Sigmoid colon (tissue), 7 donors: ENCODE results near the gene EIF1B. TPM values are rescaled to one million over a fixed set of nuclear protein-coding genes. Genes with fewer than 3 reads are reported as not detected.
A peak's percentile ranks its signal among the peaks of the same experiment; 100 is the strongest.

ENCODE experiments used
- DNase-seq: peaks from one replicate; pipeline ENCODE4 v3.0.0-alpha.2; 2019
- H3K27ac ChIP-seq, 4 donors: fragments of 200-600 bp; sonication (generic); one replicate each; pipeline ENCODE4 v1.5.1; 2016 to 2019; ENCODE audit warnings: mild to moderate bottlenecking in 1 of 4
- H3K27me3 ChIP-seq, 3 donors: fragments of 200-600 bp; sonication (generic); one replicate each; pipeline ENCODE4 v1.5.1; 2019; ENCODE audit warnings: mild to moderate bottlenecking in 1 of 3
- H3K36me3 ChIP-seq, 4 donors: fragments of 200-600 bp; sonication (generic); one replicate each; pipeline ENCODE4 v1.5.1; 2016 to 2019
- H3K4me1 ChIP-seq, 4 donors: fragments of 200-600 bp; sonication (generic); one replicate each; pipeline ENCODE4 v1.5.1; 2017 to 2019
- H3K4me3 ChIP-seq, 4 donors: fragments of 200-600 bp; sonication (generic); one replicate each; pipeline ENCODE4 v1.5.1; 2017 to 2019; ENCODE audit warnings: mild to moderate bottlenecking in 2 of 4, moderate library complexity in 1 of 4
- H3K9me3 ChIP-seq, 4 donors: fragments of 200-600 bp in 3 of 4; sonication (generic) in 3 of 4; one replicate each; pipeline versions ENCODE4 v1.5.1 to v1.6.1; 2013 to 2019
- CTCF ChIP-seq, 4 experiments: fragments of 450-650 bp in 3 of 4; fragments of 200-600 bp in 1 of 4; IDR thresholded peaks; one replicate each; pipeline ENCODE4 v1.5.1; 2016 to 2019; ENCODE audit warnings: antibody characterized with exemption in 4 of 4, mild to moderate bottlenecking in 3 of 4, moderate library complexity in 2 of 4
- EP300 ChIP-seq, 4 donors: sonication (generic); formaldehyde crosslinking; IDR thresholded peaks; one replicate each; pipeline ENCODE4 v1.6.1; 2017; ENCODE audit warnings: antibody characterized with exemption in 4 of 4
- POLR2A ChIP-seq, 2 donors: fragments of 450-650 bp; IDR thresholded peaks; one replicate each; pipeline ENCODE4 v1.6.1; 2016; ENCODE audit warnings: antibody characterized with exemption in 2 of 2, mild to moderate bottlenecking in 2 of 2, moderate library complexity in 2 of 2
- POLR2AphosphoS5 ChIP-seq, 4 donors: sonication (generic); formaldehyde crosslinking; IDR thresholded peaks; one replicate each; pipeline ENCODE4 v1.6.1; 2017; ENCODE audit warnings: antibody characterized with exemption in 4 of 4
- WGBS, 2 donors: extraction: QIAGEN DNeasy Blood & Tissue Kit; methylation state at CpG; one replicate each; pipeline ENCODE4 v1.1.7; 2013; 5-methylcytosine and 5-hydroxymethylcytosine counted together
- intact Hi-C: fragments of 100-400 bp; cut with DNase I; formaldehyde crosslinking; loops from one replicate; pipeline ENCODE4 v1.15.1; 2023
- polyA plus RNA-seq, 3 donors: library from polyadenylated mRNA; stranded (reverse); fragments of 200-250 nt; gene quantifications; one replicate each; pipeline ENCODE4 v1.2.3, GENCODE V29; 2013
- total RNA-seq, 4 donors: library from RNA; depleted of rRNA; stranded (reverse); fragments of >200 nt; gene quantifications; one replicate each; pipeline ENCODE4 v1.1.0, GENCODE V29; 2016
- donor health status: healthy with polysubstance abuse.
- donor health status: Bipolar disorder and iron deficiency.
- donor health status: healthy.

The EIF1B gene
- total and polyA plus RNA-seq, 7 donors, result 27.1 to 94.1 (median 42.8) TPM

- no peak overlapping the region for H3K4me3 ChIP-seq
- no peaks in the 10 kb centered on the region for H3K27me3 ChIP-seq
- no peak for DNase-seq
- peaks cover 6 to 26% (median 7%) of the 10 kb centered on the region in 4 donors for H3K36me3 ChIP-seq
- WGBS, 2 donors, result 11 to 28% methylated on average over 6 of the region's 6 CpGs
- TF ChIP-seq POLR2A (IDR thresholded peaks at IDR 0.05) (no peak), EP300 (IDR thresholded peaks at IDR 0.05) (no peak), CTCF (IDR thresholded peaks at IDR 0.05) (peak; percentile 43 to 79 (median 56)), POLR2AphosphoS5 (IDR thresholded peaks at IDR 0.05) (no peak)
- intact Hi-C loops, result loop anchor here (5.0 kb wide), 1 partner anchor 125 kb away; no protein-coding TSS in a partner anchor
- no peaks in the 10 kb centered on the region for H3K9me3 ChIP-seq
- H3K27ac ChIP-seq, result no peak overlapping the region
- peaks cover 0 to 11% (median 10%) of the 10 kb centered on the region in 4 donors for H3K4me1 ChIP-seq
Measured at GRCh38 chr3:40317061-40317855, 7.8 kb downstream of the EIF1B start.

- intact Hi-C loops, result loop anchor here (10.0 kb wide), 1 partner anchor 263 kb away; no protein-coding TSS in a partner anchor
- H3K36me3 ChIP-seq, result no peaks in the 10 kb centered on the region
- no peaks in the 10 kb centered on the region for H3K9me3 ChIP-seq
- no peaks in the 10 kb centered on the region for H3K27me3 ChIP-seq
- H3K27ac ChIP-seq, result no peak overlapping the region
- WGBS, 2 donors, result 88 to 90% methylated on average over 2 of the region's 2 CpGs
- TF ChIP-seq POLR2A (IDR thresholded peaks at IDR 0.05) (no peak), EP300 (IDR thresholded peaks at IDR 0.05) (no peak), POLR2AphosphoS5 (IDR thresholded peaks at IDR 0.05) (no peak), CTCF (IDR thresholded peaks at IDR 0.05) (no peak)
- H3K4me1 ChIP-seq, result no peaks in the 10 kb centered on the region
- no peak overlapping the region for H3K4me3 ChIP-seq
- no peak for DNase-seq
Measured at GRCh38 chr3:40321818-40322217, 12.3 kb downstream of the EIF1B start.

GRCh38 chr3:40323946-40324345, 14.4 kb downstream of the EIF1B start:
- no peaks in the 10 kb centered on the region for H3K9me3 ChIP-seq
- 81 to 85% methylated on average over 5 of the region's 5 CpGs for WGBS, 2 donors
- H3K27me3 ChIP-seq, result no peaks in the 10 kb centered on the region
- no peak overlapping the region for H3K4me3 ChIP-seq
- no peak for TF ChIP-seq POLR2A (IDR thresholded peaks at IDR 0.05)
- no peak for TF ChIP-seq EP300 (IDR thresholded peaks at IDR 0.05)
- TF ChIP-seq POLR2AphosphoS5 (IDR thresholded peaks at IDR 0.05), result no peak
- no peak for TF ChIP-seq CTCF (IDR thresholded peaks at IDR 0.05)
- DNase-seq, result no peak
- H3K36me3 ChIP-seq, result no peaks in the 10 kb centered on the region
- intact Hi-C loops, result loop anchor here (10.0 kb wide), 1 partner anchor 261 kb away; no protein-coding TSS in a partner anchor
- H3K4me1 ChIP-seq, result no peaks in the 10 kb centered on the region
- H3K27ac ChIP-seq, result no peak overlapping the region

GRCh38 chr3:40324621-40325020, 15.1 kb downstream of the EIF1B start:
- no peak overlapping the region for H3K4me3 ChIP-seq
- WGBS, 2 donors, result 81% methylated on average over 4 of the region's 4 CpGs
- H3K9me3 ChIP-seq, result no peaks in the 10 kb centered on the region

More at GRCh38 chr3:40324621-40325020, 15.1 kb downstream of the EIF1B start:
- Histone ChIP-seq H3K27ac (no peak overlapping the region), H3K27me3 (no peaks in the 10 kb centered on the region), H3K36me3 (no peaks in the 10 kb centered on the region), H3K4me1 (no peaks in the 10 kb centered on the region)
- no peak for DNase-seq
- no peak for TF ChIP-seq CTCF (IDR thresholded peaks at IDR 0.05)
- TF ChIP-seq POLR2AphosphoS5 (IDR thresholded peaks at IDR 0.05), result no peak
- no peak for TF ChIP-seq POLR2A (IDR thresholded peaks at IDR 0.05)
- TF ChIP-seq EP300 (IDR thresholded peaks at IDR 0.05), result no peak
- intact Hi-C loops, result loop anchor here (10.0 kb wide), 1 partner anchor 260 kb away; no protein-coding TSS in a partner anchor
